SK-N-SH (cell line): ENCODE measurements around the gene SDHA. TPM values are rescaled to one million over a fixed set of nuclear protein-coding genes. Genes with fewer than 3 reads are reported as not detected.

Experiments used
- CTCF ChIA-PET: fragments of 300-600, 350-600 bp; formaldehyde crosslinking; extraction: SDS; loops from one replicate; lab custom pipeline; 2021; lab: Yijun Ruan, JAX
- POLR2A ChIA-PET: fragments of 350-600 bp; sonication (Branson Sonifier 250); formaldehyde crosslinking; extraction: SDS; loops from one replicate; lab custom pipeline; 2020; ENCODE audit warnings: antibody characterized with exemption, inconsistent platforms; lab: Yijun Ruan, JAX
- DNase-seq: peaks from one replicate; pipeline ENCODE4 v3.0.0; 2012
- H2AFZ ChIP-seq: fragments of 200-600 bp; sonication (generic); 2 replicates; pipeline ENCODE4 v1.8.1; 2016; ENCODE audit warnings: antibody characterized with exemption, mild to moderate bottlenecking, low read depth
- H3F3A ChIP-seq: fragments of 200-600 bp; sonication (generic); replicated peaks from 2 replicates; pipeline ENCODE3; 2016; ENCODE audit warnings: antibody characterized with exemption, mild to moderate bottlenecking; ENCODE audit not compliant: insufficient read depth
- H3K27ac ChIP-seq, 2 experiments: fragments of 200-500 bp in 1 of 2; fragments of 200-600 bp in 1 of 2; sonication (Bioruptor generic) in 1 of 2; sonication (generic), shearing (Covaris generic) in 1 of 2; 2 replicates each; pipeline versions ENCODE4 v1.5.1 to v1.6.1; 2014 to 2016; ENCODE audit warnings: low read depth in 2 of 2, inconsistent platforms in 1 of 2, low read length in 1 of 2, mild to moderate bottlenecking in 1 of 2, mixed read lengths in 1 of 2
- H3K27me3 ChIP-seq: fragments of 200-600 bp; sonication (generic), shearing (Covaris generic); 2 replicates; pipeline ENCODE4 v1.6.1; 2016; ENCODE audit warnings: mixed run types; ENCODE audit not compliant: insufficient read depth
- H3K36me3 ChIP-seq, 2 experiments: fragments of 200-500 bp in 1 of 2; fragments of 200-600 bp in 1 of 2; sonication (Bioruptor generic) in 1 of 2; sonication (generic) in 1 of 2; replicated peaks in 1 of 2; 2 replicates each; pipeline versions ENCODE3 to v1.5.1; 2014 to 2016; ENCODE audit warnings: low read length in 1 of 2, mild to moderate bottlenecking in 1 of 2; ENCODE audit not compliant: insufficient read depth in 2 of 2, control insufficient read depth in 1 of 2
- H3K4me1 ChIP-seq, 2 experiments: fragments of 200-500 bp in 1 of 2; fragments of 200-600 bp in 1 of 2; sonication (Bioruptor generic) in 1 of 2; sonication (generic), shearing (Covaris generic) in 1 of 2; 2 replicates each; pipeline versions ENCODE4 v1.5.1 to v1.6.1; 2014 to 2016; ENCODE audit warnings: low read depth in 1 of 2, low read length in 1 of 2, mixed run types in 1 of 2; ENCODE audit not compliant: insufficient read depth in 2 of 2, control insufficient read depth in 1 of 2
- H3K4me2 ChIP-seq: fragments of 200-600 bp; sonication (generic), shearing (Covaris generic); 2 replicates; pipeline ENCODE4 v1.6.1; 2017; ENCODE audit warnings: mixed run types
- H3K4me3 ChIP-seq, 2 experiments: fragments of 200-500 bp in 1 of 2; fragments of 200-600 bp in 1 of 2; sonication (Bioruptor generic) in 1 of 2; sonication (generic), shearing (Covaris generic) in 1 of 2; 2 replicates each; pipeline versions ENCODE4 v1.5.1 to v1.8.1; 2014 to 2016; ENCODE audit warnings: low read depth in 2 of 2, inconsistent platforms in 1 of 2, low read length in 1 of 2, mild to moderate bottlenecking in 1 of 2, mixed read lengths in 1 of 2, moderate library complexity in 1 of 2
- H3K79me2 ChIP-seq: fragments of 200-600 bp; sonication (generic); 2 replicates; pipeline ENCODE4 v1.8.1; 2017; ENCODE audit warnings: mild to moderate bottlenecking; ENCODE audit not compliant: insufficient read depth
- H3K9ac ChIP-seq: fragments of 200-600 bp; sonication (generic); 2 replicates; pipeline ENCODE4 v1.6.1; 2017; ENCODE audit warnings: mixed run types
- H3K9me2 ChIP-seq: fragments of 200-600 bp; sonication (generic); 2 replicates; pipeline ENCODE4 v1.6.1; 2017; ENCODE audit warnings: mixed run types
- H3K9me3 ChIP-seq: fragments of 200-600 bp; sonication (generic); 2 replicates; pipeline ENCODE4 v1.6.1; 2017; ENCODE audit warnings: mixed run types, mild to moderate bottlenecking, moderate library complexity
- H4K20me1 ChIP-seq: fragments of 200-600 bp; sonication (generic); 2 replicates; pipeline ENCODE4 v1.6.1; 2017; ENCODE audit warnings: mild to moderate bottlenecking, mixed run types; ENCODE audit not compliant: insufficient read depth
- CHD2 ChIP-seq: fragments of 150-350 bp; IDR thresholded peaks from 2 replicates; pipeline ENCODE4 v1.6.1; 2018; ENCODE audit warnings: low read length; ENCODE audit not compliant: partially characterized antibody
- CTCF ChIP-seq: fragments of 200-600 bp; sonication (generic); IDR thresholded peaks from 2 replicates; pipeline ENCODE4 v1.6.1; 2017; ENCODE audit warnings: antibody characterized with exemption, mild to moderate bottlenecking, moderate library complexity
- ELF1 ChIP-seq: IDR thresholded peaks from 2 replicates; pipeline ENCODE4 v1.4.0; 2012
- EP300 ChIP-seq, 2 experiments: IDR thresholded peaks; 2 replicates each; pipeline versions ENCODE4 v1.4.0 to v1.6.1; 2012; ENCODE audit warnings: borderline replicate concordance in 1 of 2, low read depth in 1 of 2, low read length in 1 of 2
- FOXM1 ChIP-seq: IDR thresholded peaks from 2 replicates; pipeline ENCODE4 v1.4.0; 2012; ENCODE audit warnings: low read depth, mild to moderate bottlenecking
- GABPA ChIP-seq: IDR thresholded peaks from 2 replicates; pipeline ENCODE4 v1.4.0; 2012; ENCODE audit warnings: low read depth, mild to moderate bottlenecking
- IRF3 ChIP-seq: fragments of 150-350 bp; IDR thresholded peaks from 2 replicates; pipeline ENCODE4 v1.6.1; 2016; ENCODE audit warnings: mild to moderate bottlenecking, low read depth, low read length
- MEF2A ChIP-seq: IDR thresholded peaks from 2 replicates; pipeline ENCODE4 v1.4.0; 2012; ENCODE audit warnings: low read depth, borderline replicate concordance
- NRF1 ChIP-seq: IDR thresholded peaks from 2 replicates; pipeline ENCODE4 v1.6.1; 2012; ENCODE audit warnings: low read depth, mild to moderate bottlenecking, low read length
- PBX3 ChIP-seq: IDR thresholded peaks from 2 replicates; pipeline ENCODE4; 2012
- POLR2AphosphoS5 ChIP-seq: IDR thresholded peaks from 2 replicates; pipeline ENCODE4 v1.6.1; 2012; ENCODE audit warnings: low read depth, low read length
- RCOR1 ChIP-seq: fragments of 150-350 bp; IDR thresholded peaks from 2 replicates; pipeline ENCODE4 v1.6.1; 2017; ENCODE audit warnings: antibody characterized with exemption, low read length
- RFX5 ChIP-seq: IDR thresholded peaks from 2 replicates; pipeline ENCODE4 v1.6.1; 2012; ENCODE audit warnings: mild to moderate bottlenecking, improper control_type of control experiment, low read length
- SMC3 ChIP-seq: IDR thresholded peaks from 2 replicates; pipeline ENCODE4 v1.6.1; 2012; ENCODE audit warnings: low read depth, low read length, improper control_type of control experiment
- TAF1 ChIP-seq: IDR thresholded peaks from 2 replicates; pipeline ENCODE4 v1.6.1; 2012; ENCODE audit warnings: low read depth, mild to moderate bottlenecking, low read length, moderate library complexity, borderline replicate concordance
- USF1 ChIP-seq: IDR thresholded peaks from 2 replicates; pipeline ENCODE4 v1.4.0; 2012; ENCODE audit warnings: low read depth, borderline replicate concordance
- USF2 ChIP-seq: fragments of 150-350 bp; IDR thresholded peaks from 2 replicates; pipeline ENCODE4 v1.6.1; 2017; ENCODE audit warnings: antibody characterized with exemption, low read length, low read depth, borderline replicate concordance
- YY1 ChIP-seq: IDR thresholded peaks from 2 replicates; pipeline ENCODE4 v1.4.0; 2012; ENCODE audit warnings: low read depth, mild to moderate bottlenecking
- WGBS: methylation state at CpG from one replicate; pipeline ENCODE4 v1.1.6; 2017; ENCODE audit warnings: low lambda C conversion rate; 5-methylcytosine and 5-hydroxymethylcytosine counted together
- polyA plus RNA-seq, 3 experiments: library from polyadenylated mRNA; depleted of rRNA; stranded (reverse); fragments of >200 nt; gene quantifications; 2 replicates each; pipeline ENCODE4 v1.2.3, GENCODE V29; 2012

SDHA gene
- polyA plus RNA-seq, 1 of the 3 experiments (the other 2 are of a cell fraction), result 106 TPM

GRCh38 chr5:179401-179800 is 38.7 kb upstream of the SDHA start:
- Histone ChIP-seq H3K27ac (no peak overlapping the region), H3K4me1 (peaks cover 0 to 9% of the 10 kb centered on the region in 2 experiments; a peak in 1 of 4 replicates), H3K79me2 (no peaks in the 10 kb centered on the region), H3F3A (no peaks in the 10 kb centered on the region), H3K4me2 (no peak overlapping the region), H3K9me3 (no peaks in the 10 kb centered on the region), H3K36me3 (no peaks in the 10 kb centered on the region), H3K9ac (no peak overlapping the region), H3K9me2 (no peaks in the 10 kb centered on the region), H3K4me3 (no peak overlapping the region), H4K20me1 (no peaks in the 10 kb centered on the region), H3K27me3 (peaks cover 3% of the 10 kb centered on the region; the same call in 1 of the 2 replicates), H2AFZ (no peak overlapping the region)
- WGBS, result 85% methylated on average over 5 of the region's 9 CpGs
- POLR2A ChIA-PET, result no interaction called here
- TF ChIP-seq GABPA (no peak), NRF1 (no peak), IRF3 (no peak), PBX3 (no peak), SMC3 (no peak), ELF1 (no peak), USF1 (no peak)
- CTCF ChIA-PET, result interaction anchor here (1.1 to 1.6 kb wide), 2 partner anchors 9 kb away, joined by 4 to 5 read pairs; no protein-coding TSS in a partner anchor
- DNase-seq, result no peak

- 70% methylated on average over 13 of the region's 13 CpGs for WGBS
- peaks cover 3% of the 10 kb centered on the region; the same call in 1 of the 2 replicates for H3K27me3 ChIP-seq
- ChIA-PET POLR2A (no interaction called here), CTCF (interaction anchor here (1.6 kb wide), 1 partner anchor 8 kb away, joined by 4 read pairs; no protein-coding TSS in a partner anchor)
- no peaks in the 10 kb centered on the region for H3F3A ChIP-seq
- no peak overlapping the region for H3K4me2 ChIP-seq
- no peak overlapping the region for H2AFZ ChIP-seq
- no peak for DNase-seq
- no peak overlapping the region for H3K27ac ChIP-seq
- no peaks in the 10 kb centered on the region for H4K20me1 ChIP-seq
- H3K9ac ChIP-seq, result no peak overlapping the region
- no peaks in the 10 kb centered on the region for H3K9me3 ChIP-seq
- TF ChIP-seq YY1 (no peak), RCOR1 (no peak), USF2 (no peak), GABPA (no peak), POLR2AphosphoS5 (no peak), MEF2A (no peak), EP300 (IDR thresholded peaks at IDR 0.05; ENCODE audit: borderline replicate concordance in 1 of 2, low read depth in 1 of 2, low read length in 1 of 2) (no peak), RFX5 (no peak), FOXM1 (no peak), CHD2 (no peak), CTCF (no peak), SMC3 (no peak), TAF1 (no peak)
- H3K36me3 ChIP-seq, result no peaks in the 10 kb centered on the region
- no peaks in the 10 kb centered on the region for H3K79me2 ChIP-seq
- H3K4me3 ChIP-seq, result no peak overlapping the region
- H3K4me1 ChIP-seq, result peaks cover 0 to 14% of the 10 kb centered on the region in 2 experiments; a peak in 1 of 4 replicates
- no peaks in the 10 kb centered on the region for H3K9me2 ChIP-seq
These were observed 37.7 kb upstream of the SDHA start for GRCh38 chr5:180286-180918.
